Inferior parietal cortex (tissue), 1 donor: ENCODE results near the gene TCF15.

Experiments
- DNase-seq: peaks from one replicate; pipeline ENCODE4 v3.0.0-alpha.2; 2016; ENCODE audit errors: extremely low spot score

The TCF15 gene

DNA sequence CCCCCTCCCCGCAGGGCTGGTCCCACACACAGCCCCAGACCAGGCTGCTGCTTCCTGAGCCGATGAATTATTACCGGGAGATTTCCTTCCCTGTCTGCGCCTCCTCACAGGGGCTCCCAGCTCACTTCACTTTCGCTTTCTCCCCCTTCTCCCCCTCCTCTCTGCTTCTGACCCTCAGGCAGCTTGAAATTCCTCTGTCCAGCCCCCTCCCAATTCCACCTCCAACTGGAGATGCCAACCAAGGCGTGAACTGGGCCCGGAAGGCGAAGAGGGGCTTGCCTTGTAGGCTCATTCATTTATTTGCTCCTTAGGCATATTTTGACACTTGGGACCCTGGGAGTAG, 1.7 kb upstream of the TCF15 start:
- no peak for DNase-seq

GRCh38 chr20:611047-611842, 1.1 kb upstream of the TCF15 start:
- no peak for DNase-seq

- DNase-seq = no peak
Observed at GRCh38 chr20:609371-609964, 641 bp downstream of the TCF15 start.

GRCh38 chr20:608970-609369, 1.1 kb downstream of the TCF15 start:
- no peak for DNase-seq

GRCh38 chr20:607476-607875, 2.6 kb downstream of the TCF15 start:
- DNase-seq = no peak

- DNase-seq = no peak
Observed at GRCh38 chr20:605237-605636, 4.9 kb downstream of the TCF15 start.

GRCh38 chr20:603116-603640, 6.9 kb downstream of the TCF15 start:
- DNase-seq = no peak

DNA sequence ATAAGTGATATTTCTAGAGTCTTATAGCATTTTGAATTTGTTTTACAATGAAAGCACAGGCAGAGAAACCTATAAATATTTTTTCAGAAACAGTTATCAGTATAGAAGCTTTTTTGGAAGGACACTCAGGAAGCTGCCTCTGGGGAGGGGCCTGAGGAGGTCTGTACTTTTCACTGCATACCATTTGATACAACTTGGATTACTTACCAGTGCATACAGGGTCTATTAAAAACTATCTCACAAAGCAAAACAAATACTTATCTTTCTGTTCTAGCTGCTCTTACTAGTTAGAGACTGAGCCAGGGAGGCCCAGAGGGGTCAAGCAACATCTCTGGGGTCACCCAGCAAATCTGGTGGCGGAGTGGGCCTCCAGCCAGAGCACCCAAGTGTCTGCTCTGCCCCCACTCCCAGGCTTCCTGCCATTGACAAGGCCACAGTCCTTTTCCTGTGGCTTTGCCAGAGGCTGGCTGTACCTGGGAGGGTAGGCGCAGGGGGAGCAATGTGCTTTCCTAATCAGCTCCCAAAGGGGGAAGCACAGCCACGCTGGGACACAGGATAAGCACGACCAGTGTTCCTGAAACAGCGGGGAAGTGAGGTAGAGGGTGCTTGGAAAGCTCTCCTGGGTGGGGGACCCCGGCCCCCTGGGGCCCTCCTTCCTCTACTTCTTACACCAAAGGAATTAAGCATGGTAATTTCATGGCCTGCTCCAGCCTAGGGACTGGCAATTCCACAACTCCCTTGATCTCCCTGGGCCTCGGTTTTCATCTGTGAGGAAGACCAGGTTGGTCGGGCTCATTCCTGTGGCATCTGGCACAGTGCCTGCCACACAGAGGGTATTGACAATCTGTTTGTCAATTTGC, 7.8 kb downstream of the TCF15 start:
- DNase-seq = no peak

- DNase-seq = no peak
Observed at GRCh38 chr20:600736-601135, 9.4 kb downstream of the TCF15 start.

GRCh38 chr20:600141-600540, 10.0 kb downstream of the TCF15 start:
- DNase-seq = no peak

DNA sequence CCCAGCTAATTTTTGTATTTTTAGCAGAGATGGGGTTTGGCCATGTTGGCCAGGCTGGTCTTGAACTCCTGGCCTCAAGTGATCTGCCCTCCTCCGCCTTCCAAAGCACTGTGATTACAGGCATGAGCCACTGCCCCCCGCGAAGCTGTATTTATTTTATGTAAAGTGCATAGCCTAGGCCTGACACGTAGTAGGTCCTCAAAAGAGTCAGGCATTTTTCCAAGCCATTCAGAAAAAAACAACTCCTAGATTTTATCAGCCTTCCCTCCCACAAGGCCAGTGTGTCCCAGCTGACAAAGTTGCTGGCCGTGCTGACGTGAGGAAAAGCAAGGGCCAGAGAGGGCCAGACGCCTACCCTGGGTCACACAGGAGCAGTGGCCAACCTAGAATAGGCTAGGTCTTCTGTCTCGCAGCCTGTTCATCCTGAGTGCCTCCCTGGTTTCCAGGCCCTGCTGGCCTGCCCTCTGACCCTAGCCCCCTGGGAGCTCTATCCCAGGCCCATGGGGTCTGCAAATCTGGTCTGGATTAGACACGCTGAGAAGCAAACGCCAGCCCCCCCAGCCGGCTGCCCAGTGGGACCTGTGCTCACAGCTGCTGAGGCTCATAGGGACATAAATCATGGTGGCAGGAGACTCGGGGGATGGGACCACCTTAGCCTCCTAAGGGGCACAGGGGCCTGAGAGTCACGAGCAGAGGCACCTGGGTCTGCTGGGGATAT, 11.8 kb downstream of the TCF15 start:
- DNase-seq = no peak

- no peak for DNase-seq
Observed at GRCh38 chr20:597560-597959, 12.5 kb downstream of the TCF15 start.

DNA sequence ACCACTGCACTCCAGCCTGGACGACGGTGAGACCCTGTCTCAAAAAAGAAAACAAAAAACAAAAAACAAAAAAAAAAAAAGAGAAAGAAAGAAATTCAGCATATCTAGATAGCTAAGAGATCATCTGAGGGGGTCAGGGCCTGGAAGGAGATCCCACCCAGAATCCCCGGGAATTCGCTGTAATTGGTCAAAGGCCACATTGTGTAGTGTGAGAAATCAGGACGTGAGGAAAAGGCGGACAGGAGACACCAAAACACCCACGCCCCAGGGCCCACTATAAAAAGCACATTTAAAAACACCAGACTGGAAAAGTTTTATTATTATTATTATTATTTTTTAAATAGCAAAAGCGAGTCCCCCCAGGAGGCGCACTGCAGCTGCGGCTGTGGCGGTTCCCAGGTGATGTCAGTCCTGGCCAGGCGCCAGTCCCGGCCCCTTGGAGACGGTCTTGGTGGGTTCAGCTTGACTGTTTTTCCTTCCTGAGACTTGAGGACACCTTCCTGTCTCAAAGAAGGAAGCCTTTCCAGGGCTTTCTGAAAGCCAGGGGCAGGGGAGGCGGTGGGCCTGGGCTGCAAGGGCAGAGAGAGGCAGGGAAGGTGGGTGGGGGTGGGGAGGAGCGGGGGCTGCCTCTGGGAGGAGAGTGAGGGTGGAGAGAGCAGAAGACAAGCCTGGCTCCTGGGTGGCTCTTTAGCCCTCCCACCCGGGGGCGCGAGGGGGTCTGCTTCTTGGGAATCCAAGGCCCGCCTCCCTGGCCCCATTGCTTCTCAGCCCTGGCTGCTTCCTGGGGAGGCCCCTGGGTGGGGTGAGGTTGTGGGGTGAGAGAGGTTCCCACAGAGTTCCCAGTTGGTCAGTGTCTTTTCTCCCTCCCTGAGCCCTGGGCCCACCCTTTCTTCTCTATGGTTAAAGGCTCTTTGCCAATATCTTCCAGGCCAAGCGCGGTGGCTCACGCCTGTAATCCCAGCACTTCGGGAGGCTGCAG, 14.5 kb downstream of the TCF15 start:
- DNase-seq = no peak

DNA sequence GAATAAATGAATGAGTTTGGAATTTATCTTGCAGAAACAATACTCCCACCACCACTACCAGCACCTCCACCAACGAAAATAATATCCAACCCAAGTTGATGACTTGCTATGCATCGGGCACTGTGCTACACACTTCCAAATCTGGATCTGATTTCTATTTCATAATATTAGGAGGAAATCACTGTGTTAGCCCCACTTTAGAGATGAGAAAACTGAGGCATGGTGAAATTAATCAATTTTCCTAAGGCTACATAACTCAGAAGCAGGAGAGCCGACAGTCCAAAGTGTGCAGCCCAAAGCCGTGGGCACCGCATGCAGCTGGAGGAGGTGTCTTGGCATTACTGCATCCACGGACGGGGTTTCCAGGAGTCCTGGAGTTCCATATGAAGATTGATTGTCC, 17.6 kb downstream of the TCF15 start:
- DNase-seq = no peak

DNA sequence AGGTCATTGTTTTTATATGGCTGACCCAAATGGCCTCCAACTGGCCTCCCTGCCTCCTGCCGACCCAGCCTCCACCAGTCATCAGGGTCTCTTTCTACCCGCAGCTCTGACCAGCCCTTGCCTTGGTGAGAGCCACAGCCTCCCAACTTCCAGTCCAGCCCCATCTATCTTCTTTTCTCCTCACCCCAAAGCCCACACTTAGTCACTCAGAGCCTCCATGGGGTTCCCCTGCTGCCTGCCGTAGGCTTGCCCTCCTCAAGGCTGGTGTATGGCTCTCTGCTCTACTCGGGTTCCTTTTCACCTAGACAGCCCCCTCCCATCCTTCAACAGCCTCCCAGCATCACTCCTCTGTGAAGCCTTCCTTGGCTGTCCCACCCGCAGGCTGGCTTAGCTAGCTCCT, 18.2 kb downstream of the TCF15 start:
- no peak for DNase-seq

DNA sequence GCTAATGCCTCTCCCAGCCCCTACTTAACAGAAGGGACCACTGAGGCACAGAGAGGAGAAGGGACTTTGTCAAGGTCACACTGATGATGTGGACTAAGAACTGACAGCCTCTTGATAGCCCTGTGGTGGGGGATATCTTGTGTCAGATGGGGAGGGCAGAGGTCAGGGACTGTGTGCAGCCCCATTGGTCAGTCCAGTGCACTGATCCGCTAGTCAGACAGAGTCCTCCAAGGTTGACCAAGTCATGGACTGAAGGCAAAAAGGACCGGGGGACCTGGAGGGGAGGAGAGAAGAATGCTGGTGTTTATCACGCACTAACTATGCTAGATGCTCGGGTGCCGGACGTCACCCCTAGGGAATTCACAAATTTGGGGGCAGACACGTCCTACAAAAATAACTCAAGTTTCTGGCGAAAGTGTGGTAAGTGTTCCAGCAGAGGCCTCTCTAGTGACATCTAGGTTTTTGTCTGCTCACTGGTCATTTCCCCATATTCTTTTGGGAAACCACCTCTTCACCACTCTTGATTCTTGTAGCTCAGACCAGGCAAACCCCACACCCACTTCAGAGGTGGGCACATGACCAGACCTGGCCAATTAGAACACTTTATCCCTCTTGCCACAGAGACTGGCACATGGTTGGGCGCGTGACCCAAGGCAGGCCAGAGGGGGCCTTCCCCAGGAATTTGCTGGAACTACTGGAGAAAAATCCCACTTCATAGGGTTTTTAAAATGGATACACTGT, 21.0 kb downstream of the TCF15 start:
- no peak for DNase-seq

DNA sequence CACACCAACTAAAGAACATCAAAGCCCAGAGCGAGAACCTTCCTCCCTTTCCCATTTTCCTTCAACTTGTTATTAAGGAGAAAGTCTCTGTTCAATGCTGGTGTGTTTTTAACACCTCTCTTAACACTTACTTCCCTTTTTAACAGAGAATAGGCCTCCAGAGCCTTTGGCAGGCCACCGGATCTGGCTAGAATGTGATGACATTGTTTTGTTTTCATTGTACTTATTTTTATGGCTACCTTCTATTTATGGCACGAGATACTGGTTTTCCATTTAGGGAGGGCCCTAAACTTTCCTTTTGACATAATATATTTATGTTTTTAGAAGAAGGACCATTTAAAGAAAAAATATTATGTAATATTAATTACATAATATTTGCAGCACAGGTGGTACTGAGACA, 21.6 kb downstream of the TCF15 start:
- no peak for DNase-seq

- DNase-seq = no peak
Observed at GRCh38 chr20:584971-585301, 25.2 kb downstream of the TCF15 start.

DNA sequence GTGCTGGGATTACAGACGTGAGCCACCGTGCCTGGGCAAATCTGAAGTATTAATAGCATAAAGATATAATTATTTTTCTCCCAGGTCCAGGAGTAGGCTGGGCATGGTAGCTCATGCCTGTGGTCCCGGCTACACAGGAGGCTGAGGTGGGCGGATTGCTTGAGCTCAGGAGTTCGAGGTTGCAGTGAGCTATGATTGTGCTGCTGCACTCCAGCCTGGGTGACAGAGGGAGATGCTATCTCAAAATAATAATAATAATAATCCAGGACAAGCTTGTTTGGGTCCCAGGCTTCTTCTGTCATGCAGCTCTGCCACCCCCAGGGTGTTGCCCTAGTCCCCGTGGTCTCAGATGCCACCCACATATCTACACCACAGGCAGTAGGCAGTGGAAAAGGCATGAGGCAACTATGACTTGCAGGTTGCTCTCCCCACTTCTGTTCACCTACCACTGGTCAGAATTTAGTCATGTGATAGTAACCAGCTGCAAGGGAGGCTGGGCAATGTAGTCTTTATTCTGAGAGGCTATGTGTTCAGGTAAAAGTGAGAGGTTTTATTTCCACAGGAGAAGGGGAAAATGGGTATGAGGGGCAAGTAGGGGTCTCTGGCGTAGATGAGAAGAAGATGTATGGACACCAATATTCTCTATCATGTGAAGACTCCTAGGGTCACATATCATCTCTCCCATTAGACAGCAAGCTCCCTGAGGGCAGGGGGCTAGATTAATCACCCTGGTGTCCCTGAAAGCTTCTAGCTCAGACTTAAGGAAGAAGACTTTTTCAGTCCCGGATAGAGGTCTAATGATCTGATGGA, 25.7 kb downstream of the TCF15 start:
- no peak for DNase-seq
